ENCODE measurements around the gene PRKCA.

PRKCA gene

DNA sequence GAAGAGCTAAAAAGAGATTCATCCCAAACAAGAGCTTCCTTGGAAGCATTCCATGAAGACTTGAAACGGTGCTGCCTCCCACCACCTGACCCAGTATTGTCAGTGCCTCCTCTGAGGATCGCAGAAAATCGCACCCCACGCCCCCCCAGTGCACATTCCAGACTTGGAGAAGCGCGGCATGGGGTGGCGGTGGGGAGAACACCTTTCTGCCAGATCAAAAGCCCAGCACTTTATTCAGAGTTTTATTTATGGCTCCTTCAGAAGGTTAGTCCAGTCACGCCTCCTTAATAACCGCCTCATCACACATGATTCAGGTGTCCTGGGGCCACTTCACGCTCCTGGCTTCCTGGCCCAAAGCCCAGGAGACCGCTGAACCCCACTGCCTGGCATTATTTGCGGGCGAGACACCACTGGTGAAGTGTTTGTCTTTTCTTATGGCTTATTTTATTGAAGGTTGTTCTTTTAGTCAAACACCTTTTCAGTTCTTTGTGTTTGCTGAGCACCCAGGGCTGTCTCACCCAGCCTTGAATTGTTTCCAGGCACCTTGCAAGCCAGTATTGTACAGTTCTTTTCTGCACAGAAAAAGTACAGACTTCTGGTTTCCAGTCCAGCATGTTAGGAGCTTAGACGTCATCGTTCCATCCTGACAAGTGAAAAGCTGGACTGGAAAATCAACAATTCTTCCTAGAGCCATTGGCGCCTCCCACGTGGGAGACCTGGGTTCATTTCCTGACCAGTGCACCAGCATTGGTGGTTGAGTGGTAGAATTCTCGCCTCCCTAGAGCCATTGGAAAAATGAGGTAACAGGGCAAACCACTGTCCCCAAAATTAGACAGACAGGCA lies 452.9 kb downstream of the PRKCA start:
- no peak for DNase-seq
- H3K27ac ChIP-seq (ENCODE audit: insufficient read depth, low read length, poor library complexity, severe bottlenecking) = no peak overlapping the region
- no peaks in the 10 kb centered on the region for H3K4me1 ChIP-seq (ENCODE audit: control insufficient read depth, insufficient read depth, low read length, poor library complexity, severe bottlenecking)
- H3K4me3 ChIP-seq (ENCODE audit: insufficient read depth, low read depth, low read length, poor library complexity, severe bottlenecking) = no peak overlapping the region
- no peaks in the 10 kb centered on the region for H3K27me3 ChIP-seq (replicated peaks; ENCODE audit: control insufficient read depth, insufficient read depth, low read length, poor library complexity, severe bottlenecking)
- H3K9me3 ChIP-seq (ENCODE audit: control insufficient read depth, low read length) = no peaks in the 10 kb centered on the region
- H3K36me3 ChIP-seq (ENCODE audit: control insufficient read depth, insufficient read depth, low read length) = peaks cover 30% of the 10 kb centered on the region

- DNase-seq = no peak
- H3K9me3 ChIP-seq (ENCODE audit: control insufficient read depth, low read length) = no peaks in the 10 kb centered on the region
- no peak overlapping the region for H3K4me3 ChIP-seq (ENCODE audit: insufficient read depth, low read depth, low read length, poor library complexity, severe bottlenecking)
- peaks cover 24% of the 10 kb centered on the region for H3K36me3 ChIP-seq (ENCODE audit: control insufficient read depth, insufficient read depth, low read length)
- no peaks in the 10 kb centered on the region for H3K4me1 ChIP-seq (ENCODE audit: control insufficient read depth, insufficient read depth, low read length, poor library complexity, severe bottlenecking)
- H3K27me3 ChIP-seq (replicated peaks; ENCODE audit: control insufficient read depth, insufficient read depth, low read length, poor library complexity, severe bottlenecking) = no peaks in the 10 kb centered on the region
- no peak overlapping the region for H3K27ac ChIP-seq (ENCODE audit: insufficient read depth, low read length, poor library complexity, severe bottlenecking)
Observed at GRCh38 chr17:66755944-66756290, 453.5 kb downstream of the PRKCA start.

DNA sequence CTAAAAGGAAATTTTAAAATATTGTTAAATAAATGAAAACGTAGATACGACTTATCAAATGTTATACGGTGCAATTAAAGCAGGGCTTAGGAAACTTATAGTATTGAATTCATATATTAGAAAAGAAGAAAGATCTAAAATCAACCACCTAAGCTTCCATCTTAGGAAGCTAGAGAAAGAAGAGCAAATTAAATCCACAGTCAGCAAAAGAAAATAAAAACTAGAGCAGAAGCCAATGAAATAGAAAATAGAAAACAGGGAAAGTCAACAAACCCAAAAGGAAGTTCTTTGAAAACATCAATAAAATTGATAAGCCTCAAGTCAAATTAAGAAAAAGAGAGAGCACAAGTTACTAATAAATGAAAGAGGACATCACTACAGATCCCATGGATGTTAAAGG lies 457.9 kb downstream of the PRKCA start:
- no peaks in the 10 kb centered on the region for H3K9me3 ChIP-seq (ENCODE audit: control insufficient read depth, low read length)

GRCh38 chr17:66762276-66762675 lies 459.9 kb downstream of the PRKCA start:
- H3K4me1 ChIP-seq (ENCODE audit: control insufficient read depth, insufficient read depth, low read length, poor library complexity, severe bottlenecking) = no peaks in the 10 kb centered on the region
- H3K27me3 ChIP-seq (replicated peaks; ENCODE audit: control insufficient read depth, insufficient read depth, low read length, poor library complexity, severe bottlenecking) = no peaks in the 10 kb centered on the region
- no peak for DNase-seq
- peaks cover 3% of the 10 kb centered on the region for H3K36me3 ChIP-seq (ENCODE audit: control insufficient read depth, insufficient read depth, low read length)
- H3K27ac ChIP-seq (ENCODE audit: insufficient read depth, low read length, poor library complexity, severe bottlenecking) = no peak overlapping the region
- H3K9me3 ChIP-seq (ENCODE audit: control insufficient read depth, low read length) = no peaks in the 10 kb centered on the region
- H3K4me3 ChIP-seq (ENCODE audit: insufficient read depth, low read depth, low read length, poor library complexity, severe bottlenecking) = no peak overlapping the region

More for the DNA sequence above, 457.9 kb downstream of the PRKCA start:
- Histone ChIP-seq H3K27ac (ENCODE audit: insufficient read depth, low read length, poor library complexity, severe bottlenecking) (no peak overlapping the region), H3K4me3 (ENCODE audit: insufficient read depth, low read depth, low read length, poor library complexity, severe bottlenecking) (no peak overlapping the region), H3K36me3 (ENCODE audit: control insufficient read depth, insufficient read depth, low read length) (peaks cover 8% of the 10 kb centered on the region), H3K4me1 (ENCODE audit: control insufficient read depth, insufficient read depth, low read length, poor library complexity, severe bottlenecking) (no peaks in the 10 kb centered on the region), H3K27me3 (replicated peaks; ENCODE audit: control insufficient read depth, insufficient read depth, low read length, poor library complexity, severe bottlenecking) (no peaks in the 10 kb centered on the region)
- no peak for DNase-seq

GRCh38 chr17:66763056-66763455 lies 460.6 kb downstream of the PRKCA start:
- DNase-seq = no peak
- Histone ChIP-seq H3K36me3 (ENCODE audit: control insufficient read depth, insufficient read depth, low read length) (peaks cover 3% of the 10 kb centered on the region), H3K27ac (ENCODE audit: insufficient read depth, low read length, poor library complexity, severe bottlenecking) (no peak overlapping the region), H3K4me3 (ENCODE audit: insufficient read depth, low read depth, low read length, poor library complexity, severe bottlenecking) (no peak overlapping the region), H3K27me3 (replicated peaks; ENCODE audit: control insufficient read depth, insufficient read depth, low read length, poor library complexity, severe bottlenecking) (no peaks in the 10 kb centered on the region), H3K4me1 (ENCODE audit: control insufficient read depth, insufficient read depth, low read length, poor library complexity, severe bottlenecking) (no peaks in the 10 kb centered on the region), H3K9me3 (ENCODE audit: control insufficient read depth, low read length) (no peaks in the 10 kb centered on the region)

DNA sequence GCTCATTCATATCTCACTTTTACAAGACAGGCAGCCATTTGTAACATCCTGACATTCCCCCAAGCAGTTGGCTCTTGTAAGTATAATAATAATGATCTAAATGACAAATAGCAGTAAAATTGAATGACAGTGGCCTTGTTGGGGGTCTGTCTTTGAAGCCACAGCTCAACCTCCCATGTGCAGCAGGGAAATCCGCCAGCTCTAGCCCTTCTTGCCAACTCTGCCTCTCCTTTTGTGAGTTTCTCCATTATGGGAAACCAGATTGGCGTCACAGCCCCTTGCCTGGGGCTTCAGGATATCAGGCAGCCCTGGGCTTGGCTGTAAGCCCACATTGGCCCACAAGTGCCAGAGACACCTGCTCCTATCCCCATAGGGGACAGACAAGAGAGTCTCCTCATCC lies 462.1 kb downstream of the PRKCA start:
- H3K4me1 ChIP-seq (ENCODE audit: control insufficient read depth, insufficient read depth, low read length, poor library complexity, severe bottlenecking) = no peaks in the 10 kb centered on the region
- H3K27me3 ChIP-seq (replicated peaks; ENCODE audit: control insufficient read depth, insufficient read depth, low read length, poor library complexity, severe bottlenecking) = no peaks in the 10 kb centered on the region
- H3K36me3 ChIP-seq (ENCODE audit: control insufficient read depth, insufficient read depth, low read length) = peaks cover 3% of the 10 kb centered on the region
- H3K9me3 ChIP-seq (ENCODE audit: control insufficient read depth, low read length) = no peaks in the 10 kb centered on the region
- H3K27ac ChIP-seq (ENCODE audit: insufficient read depth, low read length, poor library complexity, severe bottlenecking) = no peak overlapping the region
- DNase-seq = no peak
- no peak overlapping the region for H3K4me3 ChIP-seq (ENCODE audit: insufficient read depth, low read depth, low read length, poor library complexity, severe bottlenecking)

DNA sequence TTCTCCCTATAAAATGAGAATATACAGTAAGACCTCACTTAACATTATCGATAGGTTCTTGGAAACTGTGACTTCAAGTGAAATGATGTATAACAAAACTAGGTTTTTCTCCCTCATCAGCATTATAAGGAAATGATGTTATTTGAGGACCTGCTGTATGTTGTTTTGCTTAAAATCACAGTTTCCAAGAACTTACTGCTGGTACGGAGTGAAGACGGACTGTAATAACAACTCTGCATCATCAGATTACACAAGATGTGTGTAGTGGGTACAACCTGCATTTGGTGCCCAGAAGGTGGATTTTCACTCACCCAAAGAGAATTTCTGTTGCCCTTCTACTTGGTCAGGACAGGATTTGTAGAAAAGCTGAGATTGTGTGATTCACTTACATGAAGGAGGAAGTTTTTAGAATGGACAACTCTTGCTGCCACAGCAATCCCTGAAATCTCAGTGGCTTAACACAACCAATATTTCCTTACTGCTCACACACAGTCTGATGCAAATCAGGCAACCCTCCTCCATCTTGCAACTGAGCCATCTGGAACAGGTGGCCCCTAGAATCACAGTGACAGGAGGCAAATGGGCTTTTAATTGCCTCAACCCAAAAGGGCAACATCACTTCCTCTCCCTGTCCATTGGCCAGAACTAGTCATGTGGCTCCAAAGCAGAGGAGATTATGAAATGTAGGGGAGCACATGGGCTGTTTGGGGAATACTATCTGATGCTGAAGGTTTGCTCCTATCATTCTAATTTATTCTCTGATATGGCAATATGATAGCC lies 464.9 kb downstream of the PRKCA start:
- Histone ChIP-seq H3K4me1 (ENCODE audit: control insufficient read depth, insufficient read depth, low read length, poor library complexity, severe bottlenecking) (no peaks in the 10 kb centered on the region), H3K9me3 (ENCODE audit: control insufficient read depth, low read length) (no peaks in the 10 kb centered on the region), H3K36me3 (ENCODE audit: control insufficient read depth, insufficient read depth, low read length) (no peaks in the 10 kb centered on the region), H3K27ac (ENCODE audit: insufficient read depth, low read length, poor library complexity, severe bottlenecking) (no peak overlapping the region), H3K27me3 (replicated peaks; ENCODE audit: control insufficient read depth, insufficient read depth, low read length, poor library complexity, severe bottlenecking) (no peaks in the 10 kb centered on the region), H3K4me3 (ENCODE audit: insufficient read depth, low read depth, low read length, poor library complexity, severe bottlenecking) (no peak overlapping the region)
- no peak for DNase-seq

- Histone ChIP-seq H3K27ac (ENCODE audit: insufficient read depth, low read length, poor library complexity, severe bottlenecking) (no peak overlapping the region), H3K36me3 (ENCODE audit: control insufficient read depth, insufficient read depth, low read length) (peaks cover 14% of the 10 kb centered on the region), H3K9me3 (ENCODE audit: control insufficient read depth, low read length) (no peaks in the 10 kb centered on the region), H3K4me3 (ENCODE audit: insufficient read depth, low read depth, low read length, poor library complexity, severe bottlenecking) (no peak overlapping the region), H3K27me3 (replicated peaks; ENCODE audit: control insufficient read depth, insufficient read depth, low read length, poor library complexity, severe bottlenecking) (no peaks in the 10 kb centered on the region), H3K4me1 (ENCODE audit: control insufficient read depth, insufficient read depth, low read length, poor library complexity, severe bottlenecking) (no peaks in the 10 kb centered on the region)
- no peak for DNase-seq
Observed at GRCh38 chr17:66769911-66770310, 467.5 kb downstream of the PRKCA start.

GRCh38 chr17:66772148-66772812 lies 469.9 kb downstream of the PRKCA start:
- no peak overlapping the region for H3K27ac ChIP-seq (ENCODE audit: insufficient read depth, low read length, poor library complexity, severe bottlenecking)
- no peaks in the 10 kb centered on the region for H3K4me1 ChIP-seq (ENCODE audit: control insufficient read depth, insufficient read depth, low read length, poor library complexity, severe bottlenecking)

DNA sequence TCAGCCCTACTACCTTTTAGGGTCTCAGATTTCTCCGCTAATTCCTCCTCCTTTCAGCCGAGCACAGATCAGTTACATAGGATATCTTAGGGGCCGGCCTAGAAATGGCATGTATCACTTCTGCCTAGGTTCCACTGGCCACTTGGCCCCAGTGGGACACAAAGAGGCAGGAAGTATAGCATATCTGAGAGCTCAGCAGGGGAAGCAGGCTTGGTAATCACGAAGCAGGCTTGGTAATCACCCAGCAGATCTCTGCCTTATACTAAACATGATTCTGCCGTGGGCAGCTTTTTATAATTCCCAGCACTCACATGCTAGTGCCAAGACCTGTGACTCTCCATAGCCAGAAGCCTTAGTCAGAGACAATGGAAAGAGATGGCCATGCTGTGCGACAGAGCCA lies 472.9 kb downstream of the PRKCA start:
- peaks cover 38% of the 10 kb centered on the region for H3K36me3 ChIP-seq (ENCODE audit: control insufficient read depth, insufficient read depth, low read length)
- no peak overlapping the region for H3K27ac ChIP-seq (ENCODE audit: insufficient read depth, low read length, poor library complexity, severe bottlenecking)
- H3K9me3 ChIP-seq (ENCODE audit: control insufficient read depth, low read length) = no peaks in the 10 kb centered on the region
- DNase-seq = no peak
- H3K4me3 ChIP-seq (ENCODE audit: insufficient read depth, low read depth, low read length, poor library complexity, severe bottlenecking) = no peak overlapping the region
- H3K27me3 ChIP-seq (replicated peaks; ENCODE audit: control insufficient read depth, insufficient read depth, low read length, poor library complexity, severe bottlenecking) = no peaks in the 10 kb centered on the region
- H3K4me1 ChIP-seq (ENCODE audit: control insufficient read depth, insufficient read depth, low read length, poor library complexity, severe bottlenecking) = no peaks in the 10 kb centered on the region

More at GRCh38 chr17:66772148-66772812, 469.9 kb downstream of the PRKCA start:
- no peak for DNase-seq
- Histone ChIP-seq H3K9me3 (ENCODE audit: control insufficient read depth, low read length) (no peaks in the 10 kb centered on the region), H3K4me3 (ENCODE audit: insufficient read depth, low read depth, low read length, poor library complexity, severe bottlenecking) (no peak overlapping the region), H3K27me3 (replicated peaks; ENCODE audit: control insufficient read depth, insufficient read depth, low read length, poor library complexity, severe bottlenecking) (no peaks in the 10 kb centered on the region), H3K36me3 (ENCODE audit: control insufficient read depth, insufficient read depth, low read length) (peaks cover 29% of the 10 kb centered on the region)
